H1 (cell line): Measurements from ENCODE around the gene TOP2A. TPM values are rescaled to one million over a fixed set of nuclear protein-coding genes. Genes with fewer than 3 reads are reported as not detected.

ENCODE experiments used
- ASH2L ChIP-seq: fragments of 200-600, 300-600 bp; sonication (generic); IDR thresholded peaks from one replicate; pipeline ENCODE4 v1.7.1; 2017; ENCODE audit warnings: low read length
- BRCA1 ChIP-seq: IDR thresholded peaks from 2 replicates; pipeline ENCODE4 v1.6.1; 2012; ENCODE audit warnings: low read depth, low read length, improper control_type of control experiment
- CBX5 ChIP-seq: fragments of 300-800, 300-1000 bp; sonication (generic); IDR thresholded peaks from 2 replicates; pipeline ENCODE4 v1.7.1; 2016; ENCODE audit warnings: antibody characterized with exemption, low read length, low read depth
- CBX8 ChIP-seq: fragments of 300-800, 300-1000 bp; sonication (generic); IDR thresholded peaks from 2 replicates; pipeline ENCODE4 v1.7.1; 2016; ENCODE audit warnings: low read depth, low read length, borderline replicate concordance
- EP300 ChIP-seq, 2 experiments: IDR thresholded peaks; 1 replicate in 1 of 2; 2 replicates in 1 of 2; pipeline ENCODE4 v1.6.1; 2011 to 2012; ENCODE audit warnings: low read depth in 2 of 2, low read length in 2 of 2, mild to moderate bottlenecking in 2 of 2, borderline replicate concordance in 1 of 2, inconsistent platforms in 1 of 2, moderate library complexity in 1 of 2
- EZH2 ChIP-seq: fragments of 200-600 bp; sonication (generic); IDR thresholded peaks from 2 replicates; pipeline ENCODE4 v1.7.1; 2012; ENCODE audit warnings: low read depth, mild to moderate bottlenecking, moderate library complexity, low read length, inconsistent platforms; ENCODE audit not compliant: severe bottlenecking
- MAX ChIP-seq: IDR thresholded peaks from 2 replicates; pipeline ENCODE4 v1.6.1; 2012; ENCODE audit warnings: inconsistent platforms
- POLR2A ChIP-seq, 2 experiments: IDR thresholded peaks; 1 replicate in 1 of 2; 2 replicates in 1 of 2; pipeline ENCODE4 v1.6.1; 2011; ENCODE audit warnings: low read depth in 2 of 2, low read length in 2 of 2, mild to moderate bottlenecking in 2 of 2; ENCODE audit errors: control extremely low read depth in 1 of 2
- RAD21 ChIP-seq, 2 experiments: IDR thresholded peaks in 1 of 2; conservative IDR thresholded peaks in 1 of 2; 2 replicates each; pipeline ENCODE4 v1.6.1; 2011; ENCODE audit warnings: low read depth in 2 of 2, low read length in 2 of 2, improper control_type of control experiment in 1 of 2, inconsistent platforms in 1 of 2, mild to moderate bottlenecking in 1 of 2, moderate library complexity in 1 of 2
- RFX5 ChIP-seq: IDR thresholded peaks from 2 replicates; pipeline ENCODE4 v1.6.1; 2011; ENCODE audit warnings: low read depth, low read length, improper control_type of control experiment, borderline replicate concordance
- SIX5 ChIP-seq: IDR thresholded peaks from 2 replicates; pipeline ENCODE4 v1.6.1; 2011; ENCODE audit warnings: mild to moderate bottlenecking, low read depth, low read length
- SRF ChIP-seq: IDR thresholded peaks from 2 replicates; pipeline ENCODE4 v1.6.1; 2011; ENCODE audit warnings: mild to moderate bottlenecking, low read depth, low read length, moderate library complexity
- SUZ12 ChIP-seq: fragments of 200-600 bp; sonication (generic); IDR thresholded peaks from 2 replicates; pipeline ENCODE4 v1.6.1; 2012; ENCODE audit warnings: mild to moderate bottlenecking, inconsistent platforms, low read length, moderate library complexity, mixed read lengths
- TAF7 ChIP-seq: optimal IDR thresholded peaks from 2 replicates; pipeline ENCODE3; 2011; ENCODE audit warnings: low read depth, mild to moderate bottlenecking, inconsistent platforms, low read length, moderate library complexity, borderline replicate concordance
- TEAD4 ChIP-seq: IDR thresholded peaks from 2 replicates; pipeline ENCODE4 v1.6.1; 2012; ENCODE audit warnings: low read depth, low read length, inconsistent platforms, mixed read lengths
- YY1 ChIP-seq: IDR thresholded peaks from 2 replicates; pipeline ENCODE4 v1.6.1; 2011; ENCODE audit warnings: low read depth, mild to moderate bottlenecking, low read length
- polyA plus RNA-seq, 7 experiments: library from polyadenylated mRNA; depleted of rRNA in 3 of 7; stranded (reverse) in 5 of 7; unstranded in 2 of 7; fragments of >200 nt in 5 of 7; fragments of 200-250 nt in 2 of 7; gene quantifications; 1 replicate in 5 of 7; 2 replicates in 1 of 7; 4 replicates in 1 of 7; pipeline versions ENCODE4 v1.2.1 to v1.2.3, GENCODE V29; 2011 to 2013; ENCODE audit warnings: missing spikeins in 2 of 7, mixed read lengths in 2 of 7
- total RNA-seq: library from RNA; stranded (reverse); fragmentation: NEBNext Ultra II Directional; extraction: Animal tissue kit (Norgen Biotek cat#: 25700); gene quantifications from 2 replicates; pipeline ENCODE4 v1.2.1, GENCODE V29; 2021

The TOP2A gene
- total and polyA plus RNA-seq, 2 of the 8 experiments (the other 6 are each of a cell fraction or from before 2014, with no cell fraction given), result 83.1 to 291 TPM

GRCh38 chr17:40355123-40355803 is 62.4 kb downstream of the TOP2A start (continued):
- TF ChIP-seq RAD21 (IDR thresholded peaks at IDR 0.05 in 1 of 2, conservative IDR thresholded peaks at IDR 0.05 in 1 of 2; ENCODE audit: low read depth in 2 of 2, low read length in 2 of 2), result peak; percentile 100
- no peak; the same call in 1 of the 2 replicates for TF ChIP-seq MAX
- no peak for TF ChIP-seq CBX8
- TF ChIP-seq TEAD4, result no peak
- TF ChIP-seq CBX5, result no peak
- no peak for TF ChIP-seq SUZ12
- TF ChIP-seq BRCA1, result no peak
- no peak for TF ChIP-seq ASH2L
- TF ChIP-seq EZH2, result no peak
- no peak for TF ChIP-seq TAF7
- no peak for TF ChIP-seq YY1
- peak in 1 of 2 experiments; percentile 21; a peak in 1 of 3 replicates for TF ChIP-seq EP300 (IDR thresholded peaks at IDR 0.05; ENCODE audit: borderline replicate concordance in 1 of 2, low read depth in 2 of 2, low read length in 2 of 2)
- TF ChIP-seq SIX5, result no peak
- no peak for TF ChIP-seq POLR2A (IDR thresholded peaks at IDR 0.05; ENCODE audit: control extremely low read depth in 1 of 2, low read depth in 2 of 2, low read length in 2 of 2)
- 0 out of 2 replicates have a peak, but pooled peaks have one; percentile 26 for TF ChIP-seq SRF
- TF ChIP-seq RFX5, result no peak
